ENCODE measurements around the gene TRERF1.

The TRERF1 gene

DNA sequence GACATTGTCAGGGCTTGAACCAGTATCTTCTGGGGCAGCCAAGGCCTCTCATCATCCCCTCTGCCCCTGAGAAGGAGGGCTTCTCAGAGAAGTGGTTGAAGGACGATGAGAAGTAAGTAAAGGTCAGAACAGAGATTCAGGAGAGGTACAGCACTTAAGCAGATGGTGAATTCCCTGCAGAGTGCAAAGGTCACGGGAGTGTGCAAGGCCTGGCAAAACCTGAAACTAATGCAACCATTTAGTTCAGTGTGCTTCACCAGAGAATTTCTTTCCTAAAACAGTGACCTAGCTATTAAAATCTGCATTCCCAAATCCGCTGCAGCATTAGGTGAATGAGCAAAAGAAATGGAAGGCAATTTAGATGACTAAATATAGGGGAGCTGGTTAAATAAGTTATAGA, 58.4 kb downstream of the TRERF1 start:
- no peak for DNase-seq (ENCODE audit: low read depth in 2 of 2)
- TF ChIP-seq, protein P1, sequence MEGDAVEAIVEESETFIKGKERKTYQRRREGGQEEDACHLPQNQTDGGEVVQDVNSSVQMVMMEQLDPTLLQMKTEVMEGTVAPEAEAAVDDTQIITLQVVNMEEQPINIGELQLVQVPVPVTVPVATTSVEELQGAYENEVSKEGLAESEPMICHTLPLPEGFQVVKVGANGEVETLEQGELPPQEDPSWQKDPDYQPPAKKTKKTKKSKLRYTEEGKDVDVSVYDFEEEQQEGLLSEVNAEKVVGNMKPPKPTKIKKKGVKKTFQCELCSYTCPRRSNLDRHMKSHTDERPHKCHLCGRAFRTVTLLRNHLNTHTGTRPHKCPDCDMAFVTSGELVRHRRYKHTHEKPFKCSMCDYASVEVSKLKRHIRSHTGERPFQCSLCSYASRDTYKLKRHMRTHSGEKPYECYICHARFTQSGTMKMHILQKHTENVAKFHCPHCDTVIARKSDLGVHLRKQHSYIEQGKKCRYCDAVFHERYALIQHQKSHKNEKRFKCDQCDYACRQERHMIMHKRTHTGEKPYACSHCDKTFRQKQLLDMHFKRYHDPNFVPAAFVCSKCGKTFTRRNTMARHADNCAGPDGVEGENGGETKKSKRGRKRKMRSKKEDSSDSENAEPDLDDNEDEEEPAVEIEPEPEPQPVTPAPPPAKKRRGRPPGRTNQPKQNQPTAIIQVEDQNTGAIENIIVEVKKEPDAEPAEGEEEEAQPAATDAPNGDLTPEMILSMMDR (IDR thresholded peaks at IDR 0.05; ENCODE audit: low read depth, low read length) = no peak
- H3K4me3 ChIP-seq (replicated peaks in 1 of 2; ENCODE audit: low read depth in 2 of 2, low read length in 2 of 2) = no peak overlapping the region

DNA sequence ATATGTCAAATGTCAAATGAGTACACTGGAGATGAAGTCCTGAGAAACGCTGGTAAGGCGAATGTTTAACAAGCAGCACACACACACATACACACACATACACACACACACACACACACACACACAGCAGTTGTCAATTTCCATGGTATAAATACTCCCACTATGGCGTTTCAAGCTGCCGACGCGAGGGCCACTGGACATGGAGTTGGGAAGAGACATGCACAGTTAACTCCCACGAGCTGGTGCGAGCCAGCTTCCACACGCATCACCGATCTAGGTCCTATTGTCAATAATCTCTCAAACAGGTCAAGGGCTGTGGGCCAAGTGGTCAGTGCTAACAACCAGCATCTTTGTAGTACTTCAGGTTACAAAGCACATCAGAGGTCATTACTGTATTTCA, 58.9 kb downstream of the TRERF1 start:
- no peak overlapping the region for H3K4me3 ChIP-seq (replicated peaks in 1 of 2; ENCODE audit: low read depth in 2 of 2, low read length in 2 of 2)
- no peak for DNase-seq (ENCODE audit: low read depth in 2 of 2)
- TF ChIP-seq, protein P1 (IDR thresholded peaks at IDR 0.05; ENCODE audit: low read depth, low read length) = no peak

DNA sequence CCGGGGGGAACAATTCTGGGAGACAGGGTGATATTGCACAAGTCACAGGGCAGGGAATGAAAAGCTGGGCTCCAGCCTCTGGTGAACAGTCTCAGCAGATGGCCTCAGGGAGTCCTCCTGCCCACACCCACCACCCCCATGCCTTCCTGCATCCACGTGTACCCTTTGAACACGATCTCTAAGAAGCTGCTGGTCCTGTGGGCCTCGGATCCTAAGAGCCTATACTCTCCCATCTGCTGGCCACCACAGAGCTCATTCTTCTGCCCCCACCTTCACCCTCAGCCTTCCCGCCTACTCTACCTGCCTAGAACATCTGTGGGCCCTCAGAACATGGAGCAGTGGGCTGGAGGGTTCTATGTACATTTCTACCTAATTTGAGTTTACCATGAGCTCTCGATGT, 60.3 kb downstream of the TRERF1 start:
- TF ChIP-seq, protein P1 (IDR thresholded peaks at IDR 0.05; ENCODE audit: low read depth, low read length) = no peak
- no peak for DNase-seq (ENCODE audit: low read depth in 2 of 2)
- no peak overlapping the region for H3K4me3 ChIP-seq (replicated peaks in 1 of 2; ENCODE audit: low read depth in 2 of 2, low read length in 2 of 2)

DNA sequence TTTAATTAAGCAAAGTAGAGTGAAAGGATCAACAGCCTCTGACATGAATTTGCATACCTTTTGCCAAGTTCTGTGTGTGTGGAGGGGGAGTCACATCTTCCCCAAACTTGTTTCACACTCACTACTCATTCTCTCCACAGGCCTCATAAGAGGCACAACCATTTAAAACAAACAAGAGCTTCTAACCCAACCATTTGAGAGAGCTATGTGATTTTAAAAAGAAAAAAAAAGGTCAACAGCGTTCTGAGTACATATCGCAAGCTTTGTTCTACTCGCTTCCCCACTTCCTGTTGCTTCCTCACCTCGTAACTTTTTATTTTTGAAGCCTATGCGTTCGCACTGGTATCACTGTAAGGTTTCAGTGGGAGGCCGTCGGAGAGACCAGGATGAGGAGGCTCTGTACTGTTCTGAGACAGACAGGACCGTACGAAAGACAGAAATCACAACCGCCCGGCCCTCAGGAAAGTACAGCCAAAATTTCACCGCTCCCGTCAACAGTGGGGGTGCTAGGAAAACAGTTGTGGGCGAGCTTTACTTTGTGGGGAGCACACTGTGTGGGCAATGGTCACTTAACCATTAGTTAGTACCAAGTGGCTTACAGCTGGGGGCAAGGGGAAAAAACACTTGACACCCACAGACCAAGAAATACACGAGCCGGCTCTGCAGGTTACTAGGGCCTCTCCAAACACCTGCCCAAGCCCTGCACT, 61.3 kb downstream of the TRERF1 start:
- no peak overlapping the region for H3K4me3 ChIP-seq (replicated peaks in 1 of 2; ENCODE audit: low read depth in 2 of 2, low read length in 2 of 2)
- DNase-seq (ENCODE audit: low read depth in 2 of 2) = no peak
- TF ChIP-seq, protein P1 (IDR thresholded peaks at IDR 0.05; ENCODE audit: low read depth, low read length) = no peak

DNA sequence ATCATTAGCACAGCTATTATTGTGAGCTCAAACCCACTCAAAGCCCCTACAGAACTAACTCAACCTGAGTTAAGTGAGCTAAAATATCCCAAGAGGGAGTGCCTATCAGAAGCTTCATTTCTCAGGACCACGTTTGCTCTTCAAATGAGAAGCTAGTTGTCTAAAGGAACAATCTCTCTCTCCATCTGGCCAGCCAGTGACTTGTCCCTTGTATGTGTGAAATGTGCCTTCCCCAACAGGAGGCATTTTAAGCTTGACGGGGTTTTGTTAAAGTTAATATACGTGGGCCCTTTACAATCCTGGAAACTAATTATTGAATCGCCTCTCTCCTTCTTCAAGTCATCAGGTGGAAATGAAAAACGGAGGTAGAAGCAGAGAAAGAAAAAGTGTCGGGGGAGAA, 62.0 kb downstream of the TRERF1 start:
- H3K4me3 ChIP-seq (replicated peaks in 1 of 2; ENCODE audit: low read depth in 2 of 2, low read length in 2 of 2) = no peak overlapping the region
- TF ChIP-seq, protein P1 (IDR thresholded peaks at IDR 0.05; ENCODE audit: low read depth, low read length) = no peak
- DNase-seq (ENCODE audit: low read depth in 2 of 2) = no peak

DNA sequence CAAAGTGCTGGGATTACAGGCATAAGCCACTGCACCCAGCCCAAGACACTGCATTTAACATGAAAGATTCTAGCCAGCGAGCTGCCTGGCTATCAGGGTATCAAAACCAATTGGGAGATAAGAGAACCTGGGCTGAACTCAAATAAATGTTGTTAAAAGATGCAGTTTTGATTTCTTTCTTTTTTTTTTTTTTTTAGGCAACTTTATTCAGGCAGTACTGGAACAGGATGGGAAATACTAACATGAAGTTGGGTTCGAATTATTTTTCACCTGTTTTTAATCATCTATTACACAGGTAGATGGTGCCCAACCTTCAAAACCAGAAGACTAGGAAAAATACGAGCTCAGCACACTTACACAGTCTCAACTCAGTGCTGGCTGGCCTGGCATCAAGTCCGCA, 63.7 kb downstream of the TRERF1 start:
- TF ChIP-seq, protein P1 (IDR thresholded peaks at IDR 0.05; ENCODE audit: low read depth, low read length) = no peak
- no peak overlapping the region for H3K4me3 ChIP-seq (replicated peaks in 1 of 2; ENCODE audit: low read depth in 2 of 2, low read length in 2 of 2)
- no peak for DNase-seq (ENCODE audit: low read depth in 2 of 2)

DNA sequence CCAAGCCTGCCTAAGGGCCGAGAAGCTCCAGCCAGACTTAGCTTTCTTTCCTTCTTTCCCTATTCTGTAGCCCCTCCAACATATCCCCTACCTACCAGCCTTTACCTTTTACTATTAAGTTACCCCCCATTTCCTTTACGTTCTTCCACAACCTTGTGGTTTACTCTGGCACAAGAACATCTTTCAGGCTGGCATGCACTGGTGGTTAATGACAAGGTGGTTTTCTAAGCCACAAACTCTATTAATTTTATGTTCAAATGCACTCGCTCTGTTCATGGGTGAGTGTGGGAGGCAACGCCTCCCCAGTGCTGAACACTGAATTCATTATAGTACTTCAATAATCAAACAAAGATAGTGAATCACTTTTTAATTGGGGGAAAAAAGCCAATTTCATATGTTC, 64.4 kb downstream of the TRERF1 start:
- TF ChIP-seq, protein P1 (IDR thresholded peaks at IDR 0.05; ENCODE audit: low read depth, low read length) = no peak
- H3K4me3 ChIP-seq (replicated peaks in 1 of 2; ENCODE audit: low read depth in 2 of 2, low read length in 2 of 2) = no peak overlapping the region
- no peak for DNase-seq (ENCODE audit: low read depth in 2 of 2)
